ENCODE measurements around the gene SH3RF2.

The SH3RF2 gene

GRCh38 chr5:145917288-145917687, 19.1 kb upstream of the SH3RF2 start:
- H3K36me3 ChIP-seq (ENCODE audit: insufficient read depth, low read length): no peaks in the 10 kb centered on the region
- ATAC-seq (ENCODE audit: insufficient read depth, low read depth) (no peak), DNase-seq (no peak)
- H2AFZ ChIP-seq (ENCODE audit: low read depth, low read length): no peak overlapping the region
- no peaks in the 10 kb centered on the region for H4K20me1 ChIP-seq (ENCODE audit: insufficient read depth, low read length)
- no peak overlapping the region for H3K4me2 ChIP-seq (ENCODE audit: insufficient read depth, low read length)
- peaks cover 4% of the 10 kb centered on the region for H3K27me3 ChIP-seq (ENCODE audit: insufficient read depth, low read length, poor library complexity)
- H3K27ac ChIP-seq (ENCODE audit: low read length): no peak overlapping the region
- no peak overlapping the region for H3K4me3 ChIP-seq (ENCODE audit: low read depth in 1 of 2, low read length in 2 of 2)
- no peaks in the 10 kb centered on the region for H3K79me2 ChIP-seq (ENCODE audit: insufficient read depth, low read length)
- TF ChIP-seq EZH2 (IDR thresholded peaks at IDR 0.05; ENCODE audit: borderline replicate concordance, low read depth, low read length, severe bottlenecking) (no peak), CTCF (IDR thresholded peaks at IDR 0.05; ENCODE audit: borderline replicate concordance, extremely low read depth, low read length, poor library complexity, severe bottlenecking) (no peak)
- no peak overlapping the region for H3K9ac ChIP-seq (ENCODE audit: low read depth, low read length)
- no peaks in the 10 kb centered on the region for H3K4me1 ChIP-seq (ENCODE audit: insufficient read depth, low read length)
- no peaks in the 10 kb centered on the region for H3K9me3 ChIP-seq (ENCODE audit: insufficient read depth, low read length, severe bottlenecking)

GRCh38 chr5:145918397-145918796, 18.0 kb upstream of the SH3RF2 start:
- Histone ChIP-seq H2AFZ (ENCODE audit: low read depth, low read length) (no peak overlapping the region), H3K79me2 (ENCODE audit: insufficient read depth, low read length) (no peaks in the 10 kb centered on the region), H3K27me3 (ENCODE audit: insufficient read depth, low read length, poor library complexity) (no peaks in the 10 kb centered on the region), H4K20me1 (ENCODE audit: insufficient read depth, low read length) (no peaks in the 10 kb centered on the region), H3K4me2 (ENCODE audit: insufficient read depth, low read length) (no peak overlapping the region), H3K27ac (ENCODE audit: low read length) (no peak overlapping the region), H3K4me1 (ENCODE audit: insufficient read depth, low read length) (no peaks in the 10 kb centered on the region), H3K9me3 (ENCODE audit: insufficient read depth, low read length, severe bottlenecking) (no peaks in the 10 kb centered on the region), H3K9ac (ENCODE audit: low read depth, low read length) (no peak overlapping the region), H3K36me3 (ENCODE audit: insufficient read depth, low read length) (no peaks in the 10 kb centered on the region), H3K4me3 (ENCODE audit: low read depth in 1 of 2, low read length in 2 of 2) (no peak overlapping the region)
- TF ChIP-seq EZH2 (IDR thresholded peaks at IDR 0.05; ENCODE audit: borderline replicate concordance, low read depth, low read length, severe bottlenecking): no peak
- no peak for TF ChIP-seq CTCF (IDR thresholded peaks at IDR 0.05; ENCODE audit: borderline replicate concordance, extremely low read depth, low read length, poor library complexity, severe bottlenecking)
- DNase-seq (no peak), ATAC-seq (ENCODE audit: insufficient read depth, low read depth) (no peak)

- H3K9ac ChIP-seq (ENCODE audit: low read depth, low read length): no peak overlapping the region
- no peaks in the 10 kb centered on the region for H3K4me1 ChIP-seq (ENCODE audit: insufficient read depth, low read length)
- no peak for TF ChIP-seq EZH2 (IDR thresholded peaks at IDR 0.05; ENCODE audit: borderline replicate concordance, low read depth, low read length, severe bottlenecking)
- TF ChIP-seq CTCF (IDR thresholded peaks at IDR 0.05; ENCODE audit: borderline replicate concordance, extremely low read depth, low read length, poor library complexity, severe bottlenecking): no peak
- DNase-seq: no peak
- no peak overlapping the region for H3K4me2 ChIP-seq (ENCODE audit: insufficient read depth, low read length)
- H3K79me2 ChIP-seq (ENCODE audit: insufficient read depth, low read length): no peaks in the 10 kb centered on the region
- ATAC-seq (ENCODE audit: insufficient read depth, low read depth): no peak
- H3K9me3 ChIP-seq (ENCODE audit: insufficient read depth, low read length, severe bottlenecking): no peaks in the 10 kb centered on the region
- H3K27ac ChIP-seq (ENCODE audit: low read length): no peak overlapping the region
- H2AFZ ChIP-seq (ENCODE audit: low read depth, low read length): no peak overlapping the region
- no peaks in the 10 kb centered on the region for H4K20me1 ChIP-seq (ENCODE audit: insufficient read depth, low read length)
- H3K4me3 ChIP-seq (ENCODE audit: low read depth in 1 of 2, low read length in 2 of 2): no peak overlapping the region
- no peaks in the 10 kb centered on the region for H3K36me3 ChIP-seq (ENCODE audit: insufficient read depth, low read length)
- H3K27me3 ChIP-seq (ENCODE audit: insufficient read depth, low read length, poor library complexity): no peaks in the 10 kb centered on the region
Observed at GRCh38 chr5:145919413-145919812, 17.0 kb upstream of the SH3RF2 start.

Data from DND-41 (cell line).